GM21723 (cell line): ENCODE results near the gene UBTD2.
"Not testable (repeated sequence)": the region's sequence is repeated elsewhere in the genome, so short reads cannot be mapped to it uniquely, and the experiment has no call there.

ENCODE experiments used
- ATAC-seq: cut with Tn5 transposase; IDR thresholded peaks from one replicate; pipeline ENCODE4 v1.9.1; 2021; ENCODE audit warnings: mild to moderate bottlenecking, moderate library complexity; ENCODE audit not compliant: unreplicated experiment

The UBTD2 gene

GRCh38 chr5:172293054-172293744 is 9.6 kb upstream of the UBTD2 start:
- ATAC-seq, result peak; percentile 90

DNA sequence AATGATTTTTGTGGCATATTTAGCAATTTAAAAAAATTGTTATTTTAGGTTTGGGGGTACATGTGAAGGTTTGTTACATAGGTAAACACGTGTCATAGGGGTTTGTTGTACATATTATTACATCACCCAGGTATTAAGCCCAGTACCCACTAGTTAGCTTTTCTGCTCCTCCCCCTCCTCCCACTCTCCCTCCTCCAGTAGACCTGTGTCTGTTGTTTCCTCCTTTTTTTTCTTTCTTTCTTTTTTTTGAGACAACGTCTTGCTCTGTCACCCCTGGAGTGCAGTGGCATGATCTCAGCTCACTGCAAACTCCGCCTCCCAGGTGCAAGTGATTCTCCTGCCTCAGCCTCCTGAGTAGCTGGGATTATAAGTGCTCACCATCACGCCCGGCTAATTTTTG is 8.3 kb upstream of the UBTD2 start:
- not testable (repeated sequence) for ATAC-seq

- no peak for ATAC-seq
Measured at GRCh38 chr5:172288465-172288864, 4.9 kb upstream of the UBTD2 start.

DNA sequence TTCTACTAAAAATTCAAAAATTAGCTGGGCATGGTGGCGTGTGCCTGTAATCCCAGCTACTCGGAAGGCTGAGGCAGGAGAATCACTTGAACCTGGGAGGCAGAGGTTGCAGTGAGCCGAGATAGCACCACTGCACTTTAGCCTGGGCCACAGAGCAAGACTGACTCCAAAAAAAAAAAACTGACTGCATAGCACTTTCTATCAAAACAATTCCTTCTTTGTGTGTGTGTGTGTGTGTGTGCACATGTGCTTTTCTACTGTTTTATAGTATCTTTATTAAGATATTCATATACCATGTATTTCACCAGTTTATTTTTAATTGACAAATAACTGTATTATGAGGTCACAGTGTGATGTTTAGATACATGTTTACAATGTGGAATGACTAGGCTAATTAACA is 3.6 kb upstream of the UBTD2 start:
- ATAC-seq, result not testable (repeated sequence)

GRCh38 chr5:172285226-172286143 is 1.9 kb upstream of the UBTD2 start:
- ATAC-seq, result no peak

DNA sequence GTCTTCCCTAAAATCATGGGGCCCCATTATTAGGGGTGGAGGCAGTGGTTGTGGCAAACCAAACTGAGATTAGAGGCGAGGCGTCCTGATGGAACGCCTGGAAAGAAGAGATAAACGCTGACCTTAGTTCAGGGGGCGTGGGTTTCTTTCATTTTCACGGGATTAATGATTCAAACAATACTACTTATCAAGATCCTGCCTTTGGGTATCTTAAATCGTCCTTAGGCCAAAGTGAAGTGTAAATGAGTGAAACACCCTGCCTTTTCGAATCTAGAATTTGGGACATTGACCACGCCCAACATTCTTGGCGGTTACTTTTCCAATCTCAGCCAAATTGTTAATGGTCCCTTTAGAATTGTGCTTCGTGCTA is 1.0 kb upstream of the UBTD2 start:
- no peak for ATAC-seq

DNA sequence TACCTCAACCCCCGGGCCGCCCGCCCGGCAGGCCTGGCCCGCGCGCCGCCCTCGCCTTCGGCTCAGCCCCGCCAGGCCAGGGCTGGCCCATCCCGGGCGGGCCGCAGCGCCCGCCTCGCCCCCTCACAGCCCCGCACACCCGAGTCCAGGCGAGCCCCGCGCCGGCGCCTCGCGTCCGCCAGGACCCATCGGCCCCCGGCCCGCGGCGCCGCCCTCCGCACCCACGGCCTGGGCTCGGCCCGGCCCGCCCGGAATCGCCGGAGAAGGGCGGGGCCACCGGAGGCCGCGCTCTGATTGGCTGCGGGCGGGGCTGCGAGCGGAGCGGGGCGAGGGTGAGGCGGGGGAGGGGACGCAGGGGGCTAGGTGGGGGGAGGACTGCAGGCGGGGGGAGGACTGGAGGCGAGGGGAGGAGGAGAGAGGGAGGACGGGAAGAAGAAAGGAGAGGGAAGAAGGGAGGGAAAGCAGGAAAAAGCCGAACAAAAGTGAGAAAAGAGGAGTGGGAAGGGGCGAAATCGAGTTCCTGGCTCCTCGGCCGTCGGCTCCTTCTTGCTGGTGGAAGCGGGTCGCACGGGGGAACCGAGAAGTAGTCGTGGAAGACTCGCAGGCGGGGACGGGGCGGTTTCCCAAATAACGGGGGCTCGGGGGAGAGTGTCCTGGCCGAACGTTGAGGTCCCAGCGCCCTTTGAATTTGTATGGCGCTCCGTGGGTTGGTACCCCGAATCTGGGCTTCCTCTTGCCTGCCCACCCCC is 472 bp upstream of the UBTD2 start:
- peak; percentile 75 for ATAC-seq

- peak; percentile 2 for ATAC-seq
Measured at GRCh38 chr5:172282272-172283019, 1.1 kb downstream of the UBTD2 start.

DNA sequence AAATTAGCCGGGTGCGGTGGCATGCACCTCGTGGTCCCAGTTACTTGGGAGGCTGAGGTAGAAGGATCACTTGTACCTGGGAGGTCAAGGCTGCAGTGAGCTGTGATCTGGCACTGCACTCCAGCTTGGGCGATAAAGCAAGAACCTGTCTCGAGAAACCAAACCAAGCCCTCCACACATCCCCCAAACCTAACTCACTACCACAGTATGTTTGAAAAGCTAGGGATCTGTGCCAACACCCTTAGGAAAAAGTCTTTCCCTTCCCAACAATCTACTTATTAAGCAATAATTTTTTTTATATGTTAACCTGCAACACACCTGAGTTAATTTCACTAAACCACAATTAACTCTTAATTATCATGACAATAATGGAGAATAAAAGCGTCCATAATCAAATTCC is 2.2 kb downstream of the UBTD2 start:
- ATAC-seq, result no peak

- ATAC-seq, result no peak
Measured at GRCh38 chr5:172280929-172281328, 2.6 kb downstream of the UBTD2 start.

DNA sequence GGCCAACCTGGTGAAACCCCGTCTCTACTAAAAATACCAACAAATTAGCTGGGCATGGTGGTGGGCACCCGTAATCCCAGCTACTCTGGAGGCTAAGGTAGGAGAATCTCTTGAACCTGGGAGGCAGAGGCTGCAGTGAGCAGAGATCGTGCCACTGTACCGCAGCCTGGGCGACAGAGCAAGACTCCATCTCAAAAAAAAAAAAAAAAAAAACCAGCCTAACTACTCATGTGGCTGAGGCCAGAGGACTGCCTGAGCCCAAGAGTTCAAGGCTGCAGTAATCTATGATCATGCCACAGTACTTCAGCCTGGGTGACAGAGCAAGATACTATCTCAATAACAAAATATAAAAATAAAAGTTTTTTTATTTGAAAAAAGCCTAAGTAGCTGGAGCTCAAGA is 3.2 kb downstream of the UBTD2 start:
- no peak for ATAC-seq

DNA sequence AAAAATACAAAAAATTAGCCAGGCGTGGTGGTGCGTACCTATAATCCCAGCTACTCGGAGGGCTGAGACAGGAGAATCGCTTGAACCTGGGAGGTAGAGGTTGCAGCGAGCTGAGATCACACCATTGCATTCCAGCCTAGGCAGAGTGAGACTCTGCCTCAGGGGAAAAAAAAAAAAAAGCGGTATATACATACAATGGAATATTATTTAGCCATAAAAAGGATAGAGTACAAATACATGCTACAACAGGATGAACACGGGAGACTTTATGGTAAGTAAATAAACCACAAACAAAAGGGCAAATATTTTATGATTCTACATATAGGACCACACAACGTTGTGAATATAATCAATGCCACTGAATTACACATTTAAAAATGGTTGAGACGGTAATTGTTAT is 5.2 kb downstream of the UBTD2 start:
- no peak for ATAC-seq

- no peak for ATAC-seq
Measured at GRCh38 chr5:172276214-172276613, 7.3 kb downstream of the UBTD2 start.

- peak; percentile 50 for ATAC-seq
Measured at GRCh38 chr5:172274951-172275753, 8.4 kb downstream of the UBTD2 start.

GRCh38 chr5:172267943-172268342 is 15.6 kb downstream of the UBTD2 start:
- no peak for ATAC-seq

- no peak for ATAC-seq
Measured at GRCh38 chr5:172266676-172267092, 16.9 kb downstream of the UBTD2 start.

DNA sequence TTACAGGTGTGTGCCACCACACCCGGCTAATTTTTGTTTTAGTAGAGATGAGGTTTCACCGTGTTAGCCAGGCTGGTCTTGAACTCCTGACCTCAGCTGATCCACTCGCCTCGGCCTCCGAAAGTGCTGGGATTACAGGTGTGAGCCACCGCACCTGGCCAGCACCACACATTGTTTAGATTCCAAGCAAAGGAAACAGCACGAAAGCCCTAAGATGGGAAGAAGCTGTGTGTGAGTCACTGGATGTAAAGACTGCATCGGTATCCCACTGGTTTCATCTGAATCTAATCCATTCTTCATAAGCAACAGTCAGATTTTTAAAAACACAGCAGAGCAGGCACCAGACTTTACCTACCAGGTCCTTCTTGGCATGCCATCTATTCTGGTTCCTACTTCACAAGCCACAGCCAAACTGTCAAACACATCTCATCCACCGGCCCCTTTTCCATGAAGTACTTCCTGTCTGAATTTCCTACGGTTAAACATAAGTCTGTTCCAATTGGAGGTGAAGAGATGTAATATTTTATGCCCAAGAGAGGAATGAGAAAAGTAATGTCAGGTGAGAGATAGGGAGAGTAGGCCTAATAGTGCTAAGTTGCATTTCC is 17.4 kb downstream of the UBTD2 start:
- ATAC-seq, result no peak

GRCh38 chr5:172264815-172265395 is 18.7 kb downstream of the UBTD2 start:
- no peak for ATAC-seq

GRCh38 chr5:172255444-172255843 is 28.1 kb downstream of the UBTD2 start:
- ATAC-seq, result no peak
